ENCODE measurements around the gene GNA12.

The GNA12 gene

DNA sequence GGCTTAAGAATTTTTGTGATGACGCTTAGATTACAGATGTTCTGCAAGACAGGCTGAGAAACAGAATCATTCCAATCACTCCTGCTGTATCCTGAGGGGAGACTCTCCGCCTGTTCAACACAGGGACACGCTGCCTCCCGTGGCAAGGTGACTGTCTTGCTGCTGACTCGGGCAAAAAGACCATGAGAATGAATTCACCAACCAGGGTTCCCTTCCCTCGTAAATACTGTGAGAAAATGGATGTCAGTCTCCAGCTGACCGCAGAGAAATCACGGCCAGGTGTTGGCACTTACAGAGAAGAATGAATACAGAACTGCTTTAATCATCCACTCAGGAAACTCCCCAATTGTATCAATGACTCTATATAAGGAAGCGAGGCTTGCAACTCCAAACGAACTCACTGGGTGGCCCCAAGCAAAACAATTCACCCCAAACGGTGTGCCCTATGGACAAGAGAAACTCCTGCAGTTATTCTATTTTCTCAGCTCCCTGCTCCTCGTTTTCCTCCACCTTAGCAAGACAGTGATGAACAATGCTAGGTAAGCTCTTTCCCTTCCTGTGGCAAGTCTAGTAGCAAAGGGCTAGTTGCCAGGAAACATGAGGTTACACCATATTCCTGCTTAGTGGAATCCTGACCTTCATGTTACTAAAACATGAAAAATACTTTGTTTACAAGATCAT is 22.8 kb downstream of the GNA12 start:
- Histone ChIP-seq H4K20me1 (ENCODE audit: control insufficient read depth, insufficient read depth, low read depth, low read length) (peaks cover 4% of the 10 kb centered on the region; the same call in 1 of the 2 replicates), H3K27me3 (ENCODE audit: control insufficient read depth, low read length) (peaks cover 14% of the 10 kb centered on the region; the same call in 1 of the 2 replicates), H3K4me1 (ENCODE audit: control insufficient read depth, low read length) (peaks cover 68% of the 10 kb centered on the region), H3K9me3 (ENCODE audit: control insufficient read depth, insufficient read depth, low read length) (no peaks in the 10 kb centered on the region), H3K4me2 (ENCODE audit: low read length) (peak overlapping the region; percentile 84), H3K9me2 (replicated peaks; ENCODE audit: control insufficient read depth, low read length) (no peaks in the 10 kb centered on the region), H3K79me2 (ENCODE audit: control insufficient read depth, low read length) (peaks cover 66% of the 10 kb centered on the region), H3K27ac (ENCODE audit: low read depth, low read length) (peak overlapping the region; percentile 75), H3F3A (ENCODE audit: control insufficient read depth, insufficient read depth) (peaks cover 10% of the 10 kb centered on the region), H3K4me3 (ENCODE audit: low read length) (peak overlapping the region; percentile 70), H3K36me3 (ENCODE audit: control insufficient read depth, low read length) (no peaks in the 10 kb centered on the region)
- TF ChIP-seq, protein P1, sequence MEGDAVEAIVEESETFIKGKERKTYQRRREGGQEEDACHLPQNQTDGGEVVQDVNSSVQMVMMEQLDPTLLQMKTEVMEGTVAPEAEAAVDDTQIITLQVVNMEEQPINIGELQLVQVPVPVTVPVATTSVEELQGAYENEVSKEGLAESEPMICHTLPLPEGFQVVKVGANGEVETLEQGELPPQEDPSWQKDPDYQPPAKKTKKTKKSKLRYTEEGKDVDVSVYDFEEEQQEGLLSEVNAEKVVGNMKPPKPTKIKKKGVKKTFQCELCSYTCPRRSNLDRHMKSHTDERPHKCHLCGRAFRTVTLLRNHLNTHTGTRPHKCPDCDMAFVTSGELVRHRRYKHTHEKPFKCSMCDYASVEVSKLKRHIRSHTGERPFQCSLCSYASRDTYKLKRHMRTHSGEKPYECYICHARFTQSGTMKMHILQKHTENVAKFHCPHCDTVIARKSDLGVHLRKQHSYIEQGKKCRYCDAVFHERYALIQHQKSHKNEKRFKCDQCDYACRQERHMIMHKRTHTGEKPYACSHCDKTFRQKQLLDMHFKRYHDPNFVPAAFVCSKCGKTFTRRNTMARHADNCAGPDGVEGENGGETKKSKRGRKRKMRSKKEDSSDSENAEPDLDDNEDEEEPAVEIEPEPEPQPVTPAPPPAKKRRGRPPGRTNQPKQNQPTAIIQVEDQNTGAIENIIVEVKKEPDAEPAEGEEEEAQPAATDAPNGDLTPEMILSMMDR (IDR thresholded peaks at IDR 0.05; ENCODE audit: low read depth, low read length, poor library complexity, severe bottlenecking): peak; percentile 30
- no peak for TF ChIP-seq EZH2phosphoT487 (IDR thresholded peaks at IDR 0.05; ENCODE audit: borderline replicate concordance, low read length)

DNA sequence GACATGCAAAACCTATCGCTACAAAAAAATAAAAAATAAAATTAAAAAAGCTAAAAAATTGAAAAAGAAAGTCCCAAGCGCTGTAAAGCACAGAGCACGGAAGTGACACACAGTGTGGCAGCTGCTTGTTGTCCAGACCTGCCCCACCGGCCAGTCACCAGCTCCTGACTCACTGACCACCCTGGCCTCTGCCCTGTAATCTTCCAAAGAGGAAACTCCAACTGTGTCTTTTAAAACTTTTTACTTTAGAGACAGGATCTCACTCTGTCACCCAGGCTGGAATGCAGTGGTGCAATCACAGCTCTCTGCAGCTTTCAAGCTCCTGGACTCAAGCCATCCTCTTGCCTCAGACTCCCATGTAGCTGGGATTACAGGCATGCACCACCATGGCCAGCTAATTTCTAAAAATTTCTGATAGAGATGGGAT is 23.6 kb downstream of the GNA12 start:
- no peak overlapping the region for H3K4me3 ChIP-seq (ENCODE audit: low read length)
- TF ChIP-seq EZH2phosphoT487 (IDR thresholded peaks at IDR 0.05; ENCODE audit: borderline replicate concordance, low read length): no peak
- TF ChIP-seq, protein P1 (IDR thresholded peaks at IDR 0.05; ENCODE audit: low read depth, low read length, poor library complexity, severe bottlenecking): no peak
- peaks cover 14% of the 10 kb centered on the region; the same call in 1 of the 2 replicates for H3K27me3 ChIP-seq (ENCODE audit: control insufficient read depth, low read length)
- H3K36me3 ChIP-seq (ENCODE audit: control insufficient read depth, low read length): no peaks in the 10 kb centered on the region
- no peak overlapping the region for H3K27ac ChIP-seq (ENCODE audit: low read depth, low read length)
- H4K20me1 ChIP-seq (ENCODE audit: control insufficient read depth, insufficient read depth, low read depth, low read length): peaks cover 4% of the 10 kb centered on the region; the same call in 1 of the 2 replicates
- peak overlapping the region; percentile 84 for H3K4me2 ChIP-seq (ENCODE audit: low read length)
- no peaks in the 10 kb centered on the region for H3K9me2 ChIP-seq (replicated peaks; ENCODE audit: control insufficient read depth, low read length)
- H3K79me2 ChIP-seq (ENCODE audit: control insufficient read depth, low read length): peaks cover 70% of the 10 kb centered on the region
- H3F3A ChIP-seq (ENCODE audit: control insufficient read depth, insufficient read depth): peaks cover 10% of the 10 kb centered on the region
- H3K4me1 ChIP-seq (ENCODE audit: control insufficient read depth, low read length): peaks cover 65% of the 10 kb centered on the region
- no peaks in the 10 kb centered on the region for H3K9me3 ChIP-seq (ENCODE audit: control insufficient read depth, insufficient read depth, low read length)

DNA sequence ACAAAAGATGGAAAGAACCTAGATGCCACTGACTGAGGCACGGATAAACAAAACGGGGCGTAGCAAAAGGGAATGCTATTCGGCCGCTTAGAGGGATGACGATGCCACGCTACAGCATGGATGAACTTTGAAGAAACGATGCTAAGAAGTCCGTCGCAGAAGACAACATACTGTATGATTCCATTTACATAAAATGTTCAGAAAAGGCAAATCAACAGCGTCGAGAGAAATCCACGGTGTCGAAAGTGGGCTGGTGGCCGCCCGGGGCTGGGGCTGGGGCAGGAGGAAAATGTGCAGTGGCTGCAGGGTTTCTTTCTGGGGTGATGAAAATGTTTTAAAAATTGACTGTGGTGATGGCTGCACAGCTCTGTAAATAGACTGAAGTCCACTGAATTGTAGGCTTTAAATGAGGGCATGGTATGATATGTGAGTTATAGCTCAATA is 24.1 kb downstream of the GNA12 start:
- peaks cover 10% of the 10 kb centered on the region for H3F3A ChIP-seq (ENCODE audit: control insufficient read depth, insufficient read depth)
- H3K79me2 ChIP-seq (ENCODE audit: control insufficient read depth, low read length): peaks cover 69% of the 10 kb centered on the region
- H3K4me3 ChIP-seq (ENCODE audit: low read length): no peak overlapping the region
- H3K36me3 ChIP-seq (ENCODE audit: control insufficient read depth, low read length): no peaks in the 10 kb centered on the region
- H3K27me3 ChIP-seq (ENCODE audit: control insufficient read depth, low read length): peaks cover 14% of the 10 kb centered on the region; the same call in 1 of the 2 replicates
- TF ChIP-seq EZH2phosphoT487 (IDR thresholded peaks at IDR 0.05; ENCODE audit: borderline replicate concordance, low read length): 0 out of 2 replicates have a peak, but pooled peaks have one; percentile 6
- TF ChIP-seq, protein P1 (IDR thresholded peaks at IDR 0.05; ENCODE audit: low read depth, low read length, poor library complexity, severe bottlenecking): no peak
- peaks cover 4% of the 10 kb centered on the region; the same call in 1 of the 2 replicates for H4K20me1 ChIP-seq (ENCODE audit: control insufficient read depth, insufficient read depth, low read depth, low read length)
- no peak overlapping the region for H3K27ac ChIP-seq (ENCODE audit: low read depth, low read length)
- H3K4me1 ChIP-seq (ENCODE audit: control insufficient read depth, low read length): peaks cover 59% of the 10 kb centered on the region
- no peaks in the 10 kb centered on the region for H3K9me2 ChIP-seq (replicated peaks; ENCODE audit: control insufficient read depth, low read length)
- H3K4me2 ChIP-seq (ENCODE audit: low read length): no peak overlapping the region
- no peaks in the 10 kb centered on the region for H3K9me3 ChIP-seq (ENCODE audit: control insufficient read depth, insufficient read depth, low read length)
